Dendritic cell treated with granulocyte-macrophage colony-stimulating factor and Interleukin-4, amounts not matched to agents 40 ng/mL and 50 ng/mL, for 4 days (primary cell): Measurements from ENCODE around the gene ZNF423.

Experiments used
- H3K27ac Mint-ChIP-seq: one replicate; pipeline ENCODE4 v1.8.0; 2022; ENCODE audit warnings: mild to moderate bottlenecking, mixed read lengths
- H3K27me3 Mint-ChIP-seq: one replicate; pipeline ENCODE4 v1.8.0; 2022; ENCODE audit warnings: mild to moderate bottlenecking, mixed read lengths
- H3K36me3 Mint-ChIP-seq: one replicate; pipeline ENCODE4 v1.8.0; 2022; ENCODE audit warnings: low read depth, mixed read lengths
- H3K4me1 Mint-ChIP-seq: one replicate; pipeline ENCODE4 v1.8.0; 2022; ENCODE audit warnings: low read depth, mixed read lengths
- H3K4me3 Mint-ChIP-seq: one replicate; pipeline ENCODE4 v1.8.0; 2022; ENCODE audit warnings: mild to moderate bottlenecking, moderate library complexity, mixed read lengths
- H3K9me3 Mint-ChIP-seq: one replicate; pipeline ENCODE4 v1.8.0; 2022; ENCODE audit warnings: mixed read lengths
- intact Hi-C: fragments of 100-400 bp; cut with micrococcal nuclease; formaldehyde crosslinking; loops from one replicate; pipeline ENCODE4 v1.15.0; 2022

ZNF423 gene

GRCh38 chr16:49849037-49849753, 6.7 kb downstream of the ZNF423 start:
- H3K9me3 Mint-ChIP-seq: no peaks in the 10 kb centered on the region
- no peak overlapping the region for H3K4me3 Mint-ChIP-seq
- H3K36me3 Mint-ChIP-seq: no peaks in the 10 kb centered on the region
- no peaks in the 10 kb centered on the region for H3K4me1 Mint-ChIP-seq
- intact Hi-C loops: no loop called here
- peaks cover 53% of the 10 kb centered on the region for H3K27me3 Mint-ChIP-seq
- no peak overlapping the region for H3K27ac Mint-ChIP-seq

- no peaks in the 10 kb centered on the region for H3K4me1 Mint-ChIP-seq
These were observed 7.4 kb downstream of the ZNF423 start for GRCh38 chr16:49848530-49848929.

GRCh38 chr16:49846800-49847199, 9.1 kb downstream of the ZNF423 start:
- no peaks in the 10 kb centered on the region for H3K9me3 Mint-ChIP-seq
- H3K36me3 Mint-ChIP-seq: no peaks in the 10 kb centered on the region
- peaks cover 37% of the 10 kb centered on the region for H3K27me3 Mint-ChIP-seq
- H3K4me3 Mint-ChIP-seq: no peak overlapping the region
- intact Hi-C loops: no loop called here
- H3K4me1 Mint-ChIP-seq: no peaks in the 10 kb centered on the region
- no peak overlapping the region for H3K27ac Mint-ChIP-seq

More at GRCh38 chr16:49848530-49848929, 7.4 kb downstream of the ZNF423 start:
- Mint-ChIP-seq H3K4me3 (no peak overlapping the region), H3K9me3 (no peaks in the 10 kb centered on the region), H3K27ac (no peak overlapping the region), H3K36me3 (no peaks in the 10 kb centered on the region), H3K27me3 (peaks cover 49% of the 10 kb centered on the region)
- intact Hi-C loops: no loop called here

GRCh38 chr16:49844359-49844758, 11.6 kb downstream of the ZNF423 start:
- H3K27ac Mint-ChIP-seq: no peak overlapping the region
- H3K4me3 Mint-ChIP-seq: no peak overlapping the region
- no peaks in the 10 kb centered on the region for H3K9me3 Mint-ChIP-seq
- H3K4me1 Mint-ChIP-seq: no peaks in the 10 kb centered on the region
- H3K27me3 Mint-ChIP-seq: peaks cover 35% of the 10 kb centered on the region
- H3K36me3 Mint-ChIP-seq: no peaks in the 10 kb centered on the region
- intact Hi-C loops: no loop called here

GRCh38 chr16:49843758-49844157, 12.2 kb downstream of the ZNF423 start:
- Mint-ChIP-seq H3K36me3 (no peaks in the 10 kb centered on the region), H3K27me3 (peaks cover 35% of the 10 kb centered on the region), H3K4me3 (no peak overlapping the region), H3K9me3 (no peaks in the 10 kb centered on the region), H3K27ac (no peak overlapping the region), H3K4me1 (no peaks in the 10 kb centered on the region)
- intact Hi-C loops: no loop called here

- H3K4me1 Mint-ChIP-seq: no peaks in the 10 kb centered on the region
- H3K4me3 Mint-ChIP-seq: no peak overlapping the region
- no peaks in the 10 kb centered on the region for H3K9me3 Mint-ChIP-seq
- peaks cover 36% of the 10 kb centered on the region for H3K27me3 Mint-ChIP-seq
- intact Hi-C loops: no loop called here
- H3K27ac Mint-ChIP-seq: no peak overlapping the region
- H3K36me3 Mint-ChIP-seq: no peaks in the 10 kb centered on the region
These were observed 12.9 kb downstream of the ZNF423 start for GRCh38 chr16:49842972-49843371.

- H3K9me3 Mint-ChIP-seq: no peaks in the 10 kb centered on the region
- H3K4me3 Mint-ChIP-seq: no peak overlapping the region
- intact Hi-C loops: no loop called here
- H3K27ac Mint-ChIP-seq: no peak overlapping the region
- peaks cover 38% of the 10 kb centered on the region for H3K27me3 Mint-ChIP-seq
- H3K36me3 Mint-ChIP-seq: no peaks in the 10 kb centered on the region
- no peaks in the 10 kb centered on the region for H3K4me1 Mint-ChIP-seq
These were observed 16.7 kb downstream of the ZNF423 start for GRCh38 chr16:49839017-49839825.

GRCh38 chr16:49838441-49839016, 17.4 kb downstream of the ZNF423 start:
- Mint-ChIP-seq H3K36me3 (no peaks in the 10 kb centered on the region), H3K9me3 (no peaks in the 10 kb centered on the region), H3K27me3 (peaks cover 36% of the 10 kb centered on the region), H3K4me3 (no peak overlapping the region), H3K4me1 (no peaks in the 10 kb centered on the region), H3K27ac (no peak overlapping the region)
- intact Hi-C loops: no loop called here

GRCh38 chr16:49837688-49838410, 18.1 kb downstream of the ZNF423 start:
- Mint-ChIP-seq H3K9me3 (no peaks in the 10 kb centered on the region), H3K36me3 (no peaks in the 10 kb centered on the region), H3K4me1 (no peaks in the 10 kb centered on the region), H3K27ac (no peak overlapping the region), H3K4me3 (no peak overlapping the region), H3K27me3 (peaks cover 36% of the 10 kb centered on the region)
- intact Hi-C loops: no loop called here

GRCh38 chr16:49836668-49837067, 19.2 kb downstream of the ZNF423 start:
- Mint-ChIP-seq H3K4me1 (no peaks in the 10 kb centered on the region), H3K4me3 (no peak overlapping the region), H3K9me3 (no peaks in the 10 kb centered on the region), H3K27me3 (peaks cover 32% of the 10 kb centered on the region), H3K27ac (no peak overlapping the region), H3K36me3 (no peaks in the 10 kb centered on the region)
- intact Hi-C loops: no loop called here

- intact Hi-C loops: no loop called here
- Mint-ChIP-seq H3K4me1 (no peaks in the 10 kb centered on the region), H3K36me3 (no peaks in the 10 kb centered on the region), H3K27me3 (peaks cover 29% of the 10 kb centered on the region), H3K9me3 (no peaks in the 10 kb centered on the region), H3K27ac (no peak overlapping the region), H3K4me3 (no peak overlapping the region)
These were observed 19.7 kb downstream of the ZNF423 start for GRCh38 chr16:49836218-49836617.

- H3K4me3 Mint-ChIP-seq: no peak overlapping the region
- intact Hi-C loops: no loop called here
- H3K36me3 Mint-ChIP-seq: no peaks in the 10 kb centered on the region
- H3K9me3 Mint-ChIP-seq: no peaks in the 10 kb centered on the region
- H3K27ac Mint-ChIP-seq: no peak overlapping the region
- H3K27me3 Mint-ChIP-seq: peaks cover 26% of the 10 kb centered on the region
- no peaks in the 10 kb centered on the region for H3K4me1 Mint-ChIP-seq
These were observed 20.6 kb downstream of the ZNF423 start for GRCh38 chr16:49835161-49835777.

- no peaks in the 10 kb centered on the region for H3K36me3 Mint-ChIP-seq
- peaks cover 23% of the 10 kb centered on the region for H3K27me3 Mint-ChIP-seq
- intact Hi-C loops: no loop called here
- H3K4me1 Mint-ChIP-seq: no peaks in the 10 kb centered on the region
- no peak overlapping the region for H3K4me3 Mint-ChIP-seq
- no peak overlapping the region for H3K27ac Mint-ChIP-seq
- no peaks in the 10 kb centered on the region for H3K9me3 Mint-ChIP-seq
These were observed 21.3 kb downstream of the ZNF423 start for GRCh38 chr16:49834531-49835151.
